Measurements from ENCODE around the gene LRMDA. TPM values are rescaled to one million over a fixed set of nuclear protein-coding genes. Genes with fewer than 3 reads are reported as not detected.

The LRMDA gene
- total and polyA plus RNA-seq, 2 donors (not counting 3 experiments of a cell fraction or from before 2014, with no cell fraction given): 9.7 to 18.0 TPM

DNA sequence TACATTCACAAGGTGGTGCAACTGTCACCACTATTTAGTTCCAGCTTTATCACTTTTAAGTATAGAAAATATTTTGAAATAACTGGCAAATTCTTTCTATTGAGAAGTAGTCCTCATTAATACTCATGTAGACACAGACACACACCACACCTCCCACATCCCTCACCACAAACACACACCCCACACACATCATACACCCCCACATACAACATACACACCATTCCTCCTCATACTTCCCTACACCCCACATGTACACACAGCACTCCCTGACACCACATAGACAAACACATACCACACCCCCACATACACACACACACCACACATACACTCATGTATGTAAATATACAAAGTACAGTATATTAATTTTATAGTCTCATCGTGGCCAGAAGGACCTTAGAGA lies 178.8 kb downstream of the LRMDA start:
- no peak overlapping the region for H3K4me3 ChIP-seq (replicated peaks in 1 of 3; ENCODE audit: insufficient read depth in 1 of 3, low read depth in 1 of 3, low read length in 3 of 3)
- H3K9me1 ChIP-seq (replicated peaks; ENCODE audit: control insufficient read depth, extremely low read depth, insufficient read depth, low read length): no peaks in the 10 kb centered on the region
- no peaks in the 10 kb centered on the region for H3K9me3 ChIP-seq (replicated peaks; ENCODE audit: control insufficient read depth, insufficient read depth, low read length)
- FAIRE-seq (no peak), DNase-seq (ENCODE audit: low read depth, low spot score) (no peak)
- no peak overlapping the region for H2AFZ ChIP-seq (ENCODE audit: low read depth, low read length)
- no TSS peak for BruUV-seq (replicated peaks)
- intact Hi-C loops (cut with micrococcal nuclease): no loop called here
- no peaks in the 10 kb centered on the region for H3K4me1 ChIP-seq (ENCODE audit: control insufficient read depth, extremely low read depth, insufficient read depth, low read length)
- H4K20me1 ChIP-seq (replicated peaks; ENCODE audit: control insufficient read depth, extremely low read depth, insufficient read depth, low read length): no peaks in the 10 kb centered on the region
- no peaks in the 10 kb centered on the region for H3K36me3 ChIP-seq (ENCODE audit: control insufficient read depth in 2 of 2, extremely low read depth in 1 of 2, insufficient read depth in 2 of 2, low read length in 2 of 2)
- H3K9ac ChIP-seq (replicated peaks; ENCODE audit: extremely low read depth, insufficient read depth, low read length): no peak overlapping the region
- no peak overlapping the region for H3K4me2 ChIP-seq (ENCODE audit: insufficient read depth, low read length)
- ChIA-PET CTCF (interaction anchor here (0.8 kb wide), 1 partner anchor 9 kb away, joined by 3 read pairs; no protein-coding TSS in a partner anchor), POLR2A (no interaction called here)
- H3K79me2 ChIP-seq (ENCODE audit: control insufficient read depth, insufficient read depth, low read length): no peaks in the 10 kb centered on the region
- H3K27ac ChIP-seq (ENCODE audit: insufficient read depth, low read depth, low read length): no peak overlapping the region
- dilution Hi-C loops (cut with MboI; ENCODE audit: extremely low pct_ligation_motif_present, low sequenced_read_pairs): no loop called here
- TF ChIP-seq FOS (IDR thresholded peaks at IDR 0.05; ENCODE audit: borderline replicate concordance, insufficient read depth, low read length) (no peak), JUN (IDR thresholded peaks at IDR 0.05; ENCODE audit: borderline replicate concordance, insufficient read depth, insufficient read length, low read depth) (no peak), POLR2AphosphoS5 (IDR thresholded peaks at IDR 0.05; ENCODE audit: insufficient read depth, low read depth, low read length) (no peak), MYC (IDR thresholded peaks at IDR 0.05; ENCODE audit: low read depth, low read length) (no peak), GATA2 (IDR thresholded peaks at IDR 0.05; ENCODE audit: insufficient read depth, insufficient read length, low read depth, low read length) (no peak)
- TF ChIP-seq, protein P1, sequence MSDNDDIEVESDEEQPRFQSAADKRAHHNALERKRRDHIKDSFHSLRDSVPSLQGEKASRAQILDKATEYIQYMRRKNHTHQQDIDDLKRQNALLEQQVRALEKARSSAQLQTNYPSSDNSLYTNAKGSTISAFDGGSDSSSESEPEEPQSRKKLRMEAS (IDR thresholded peaks at IDR 0.05; ENCODE audit: insufficient read depth, insufficient read length): no peak
- peaks cover 7 to 14% of the 10 kb centered on the region in 2 experiments for H3K27me3 ChIP-seq (ENCODE audit: control insufficient read depth in 2 of 2, insufficient read depth in 2 of 2, low read length in 2 of 2)

DNA sequence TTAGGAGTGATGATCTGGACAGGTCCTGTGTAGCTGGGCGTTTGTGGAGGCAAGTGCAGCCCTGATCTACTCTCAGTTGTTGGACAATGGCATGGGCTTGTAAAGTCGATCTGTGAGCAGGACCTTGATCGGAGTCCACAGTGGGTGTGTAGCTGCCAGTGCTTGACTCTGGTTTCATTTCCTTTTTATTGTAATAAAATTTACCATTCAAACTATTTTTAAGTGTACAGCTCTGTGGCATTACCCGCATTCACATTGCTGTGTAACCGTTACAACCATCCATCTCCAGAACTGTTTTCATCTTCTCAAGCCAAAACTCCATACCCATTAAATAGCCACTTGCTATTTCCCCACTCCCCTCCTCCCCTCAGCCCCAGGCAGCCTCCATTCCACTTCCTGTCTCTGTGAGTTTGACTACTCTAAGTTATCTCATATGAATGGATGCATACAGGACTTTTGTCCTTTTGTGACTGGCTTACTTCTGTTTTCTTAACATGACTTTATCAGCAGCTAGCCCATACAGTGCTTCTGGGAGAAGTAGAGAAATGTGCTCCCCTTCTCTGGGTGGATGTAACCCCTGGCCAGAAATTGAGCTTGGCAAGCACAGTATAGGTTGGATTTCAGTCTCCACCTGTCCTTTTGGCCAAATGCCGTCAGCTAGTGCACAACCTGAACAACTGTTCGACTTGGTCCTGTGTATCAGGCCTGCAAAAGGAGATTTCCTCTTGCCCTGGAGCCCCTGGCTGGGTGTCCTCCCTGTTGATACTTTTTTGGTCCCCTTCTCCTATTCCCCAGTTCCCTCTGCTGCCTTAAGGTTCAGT lies 180.0 kb downstream of the LRMDA start:
- Histone ChIP-seq H3K79me2 (ENCODE audit: control insufficient read depth, insufficient read depth, low read length) (no peaks in the 10 kb centered on the region), H3K27ac (ENCODE audit: insufficient read depth, low read depth, low read length) (no peak overlapping the region), H3K9ac (replicated peaks; ENCODE audit: extremely low read depth, insufficient read depth, low read length) (no peak overlapping the region), H4K20me1 (replicated peaks; ENCODE audit: control insufficient read depth, extremely low read depth, insufficient read depth, low read length) (no peaks in the 10 kb centered on the region), H3K9me3 (replicated peaks; ENCODE audit: control insufficient read depth, insufficient read depth, low read length) (no peaks in the 10 kb centered on the region), H3K4me3 (replicated peaks in 1 of 3; ENCODE audit: insufficient read depth in 1 of 3, low read depth in 1 of 3, low read length in 3 of 3) (no peak overlapping the region), H2AFZ (ENCODE audit: low read depth, low read length) (no peak overlapping the region), H3K9me1 (replicated peaks; ENCODE audit: control insufficient read depth, extremely low read depth, insufficient read depth, low read length) (no peaks in the 10 kb centered on the region), H3K4me1 (ENCODE audit: control insufficient read depth, extremely low read depth, insufficient read depth, low read length) (no peaks in the 10 kb centered on the region), H3K4me2 (ENCODE audit: insufficient read depth, low read length) (no peak overlapping the region), H3K27me3 (ENCODE audit: control insufficient read depth in 2 of 2, insufficient read depth in 2 of 2, low read length in 2 of 2) (peaks cover 7 to 14% of the 10 kb centered on the region in 2 experiments), H3K36me3 (ENCODE audit: control insufficient read depth in 2 of 2, extremely low read depth in 1 of 2, insufficient read depth in 2 of 2, low read length in 2 of 2) (no peaks in the 10 kb centered on the region)
- DNase-seq (ENCODE audit: low read depth, low spot score) (no peak), FAIRE-seq (no peak)
- dilution Hi-C loops (cut with MboI; ENCODE audit: extremely low pct_ligation_motif_present, low sequenced_read_pairs): no loop called here
- CTCF ChIA-PET: interaction anchor here (0.8 kb wide), 1 partner anchor 10 kb away, joined by 3 read pairs; no protein-coding TSS in a partner anchor
- no TSS peak for BruUV-seq (replicated peaks)
- intact Hi-C loops (cut with micrococcal nuclease): no loop called here
- POLR2A ChIA-PET: no interaction called here
- TF ChIP-seq POLR2AphosphoS5 (IDR thresholded peaks at IDR 0.05; ENCODE audit: insufficient read depth, low read depth, low read length): no peak
- TF ChIP-seq, protein P1 (IDR thresholded peaks at IDR 0.05; ENCODE audit: insufficient read depth, insufficient read length): no peak
- no peak for TF ChIP-seq EZH2 (IDR thresholded peaks at IDR 0.05; ENCODE audit: borderline replicate concordance, low read depth, low read length, severe bottlenecking)
- no peak for TF ChIP-seq MYC (IDR thresholded peaks at IDR 0.05; ENCODE audit: low read depth, low read length)
- TF ChIP-seq FOS (IDR thresholded peaks at IDR 0.05; ENCODE audit: borderline replicate concordance, insufficient read depth, low read length): no peak
- TF ChIP-seq, protein P2, sequence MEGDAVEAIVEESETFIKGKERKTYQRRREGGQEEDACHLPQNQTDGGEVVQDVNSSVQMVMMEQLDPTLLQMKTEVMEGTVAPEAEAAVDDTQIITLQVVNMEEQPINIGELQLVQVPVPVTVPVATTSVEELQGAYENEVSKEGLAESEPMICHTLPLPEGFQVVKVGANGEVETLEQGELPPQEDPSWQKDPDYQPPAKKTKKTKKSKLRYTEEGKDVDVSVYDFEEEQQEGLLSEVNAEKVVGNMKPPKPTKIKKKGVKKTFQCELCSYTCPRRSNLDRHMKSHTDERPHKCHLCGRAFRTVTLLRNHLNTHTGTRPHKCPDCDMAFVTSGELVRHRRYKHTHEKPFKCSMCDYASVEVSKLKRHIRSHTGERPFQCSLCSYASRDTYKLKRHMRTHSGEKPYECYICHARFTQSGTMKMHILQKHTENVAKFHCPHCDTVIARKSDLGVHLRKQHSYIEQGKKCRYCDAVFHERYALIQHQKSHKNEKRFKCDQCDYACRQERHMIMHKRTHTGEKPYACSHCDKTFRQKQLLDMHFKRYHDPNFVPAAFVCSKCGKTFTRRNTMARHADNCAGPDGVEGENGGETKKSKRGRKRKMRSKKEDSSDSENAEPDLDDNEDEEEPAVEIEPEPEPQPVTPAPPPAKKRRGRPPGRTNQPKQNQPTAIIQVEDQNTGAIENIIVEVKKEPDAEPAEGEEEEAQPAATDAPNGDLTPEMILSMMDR (IDR thresholded peaks at IDR 0.05; ENCODE audit: extremely low read depth in 1 of 2, insufficient read depth in 1 of 2, low read depth in 1 of 2, low read length in 2 of 2): no peak
- TF ChIP-seq GATA2 (IDR thresholded peaks at IDR 0.05; ENCODE audit: insufficient read depth, insufficient read length, low read depth, low read length): no peak
- TF ChIP-seq JUN (IDR thresholded peaks at IDR 0.05; ENCODE audit: borderline replicate concordance, insufficient read depth, insufficient read length, low read depth): no peak
- no peak for TF ChIP-seq POLR2A (IDR thresholded peaks at IDR 0.05; ENCODE audit: low read depth, low read length)
